ENCODE data around the gene SLC39A8. TPM values are rescaled to one million over a fixed set of nuclear protein-coding genes. Genes with fewer than 3 reads are reported as not detected.

SLC39A8 gene
- total RNA-seq, 1 donor from 2014 or later: 80.4 TPM

DNA sequence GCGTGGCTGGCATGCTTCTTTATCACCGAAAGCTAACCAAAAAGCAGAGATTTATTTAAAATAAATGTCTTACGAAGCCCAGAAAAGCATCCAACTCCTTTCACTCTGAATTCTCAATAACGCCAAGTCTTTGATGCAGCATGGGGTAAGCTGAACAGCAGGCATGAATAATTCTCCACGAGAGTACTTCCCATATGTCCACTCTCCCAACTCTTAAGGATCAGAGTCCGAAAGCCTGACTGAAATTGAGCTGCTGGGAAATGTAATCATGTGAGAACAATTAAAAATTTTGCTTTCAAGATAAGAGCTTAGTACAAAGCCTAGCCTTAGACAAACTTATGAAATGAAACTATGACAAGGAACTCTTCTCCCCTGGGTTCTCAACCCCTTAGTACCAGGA, 7.5 kb upstream of the SLC39A8 start:
- no peak overlapping the region for H3K4me3 Mint-ChIP-seq

GRCh38 chr4:102350634-102351033, 5.4 kb upstream of the SLC39A8 start:
- Mint-ChIP-seq H3K36me3 (ENCODE audit: low read depth) (no peaks in the 10 kb centered on the region), H3K27ac (no peak overlapping the region), H3K4me3 (no peak overlapping the region), H3K27me3 (peaks cover 19% of the 10 kb centered on the region), H3K9me3 (no peaks in the 10 kb centered on the region), H3K4me1 (peaks cover 11% of the 10 kb centered on the region)
- no peak for DNase-seq
- intact Hi-C loops (cut with micrococcal nuclease): no loop called here

More for the DNA sequence above, 7.5 kb upstream of the SLC39A8 start:
- H3K36me3 Mint-ChIP-seq (ENCODE audit: low read depth): no peaks in the 10 kb centered on the region
- no peaks in the 10 kb centered on the region for H3K9me3 Mint-ChIP-seq
- DNase-seq: peak; percentile 19
- intact Hi-C loops (cut with micrococcal nuclease): no loop called here
- H3K27ac Mint-ChIP-seq: no peak overlapping the region
- H3K27me3 Mint-ChIP-seq: peaks cover 25% of the 10 kb centered on the region
- peaks cover 2% of the 10 kb centered on the region for H3K4me1 Mint-ChIP-seq

DNA sequence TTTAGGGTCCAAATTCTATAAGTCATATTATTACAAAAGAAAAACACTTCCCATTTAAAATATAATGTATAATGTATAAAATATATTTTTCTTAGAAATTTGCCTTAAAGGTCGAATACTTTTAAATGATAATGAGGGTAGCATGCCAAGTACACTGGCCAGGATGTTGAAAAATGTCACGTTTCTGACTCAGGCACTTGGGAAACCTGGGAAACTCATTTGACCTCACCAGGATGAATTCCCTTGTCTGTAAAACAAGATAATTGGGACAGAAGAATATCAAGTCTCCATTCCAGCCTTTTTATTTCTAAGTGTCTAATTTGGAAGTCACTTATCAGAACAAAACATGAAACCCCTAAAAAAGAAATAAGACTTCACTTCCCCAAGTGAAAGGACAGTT, 3.4 kb upstream of the SLC39A8 start:
- peak; percentile 19 for DNase-seq
- Mint-ChIP-seq H3K9me3 (no peaks in the 10 kb centered on the region), H3K4me3 (no peak overlapping the region), H3K27ac (no peak overlapping the region), H3K36me3 (ENCODE audit: low read depth) (no peaks in the 10 kb centered on the region), H3K4me1 (peaks cover 16% of the 10 kb centered on the region), H3K27me3 (peaks cover 13% of the 10 kb centered on the region)
- intact Hi-C loops (cut with micrococcal nuclease): loop anchor here (5.0 to 10.0 kb wide), 5 partner anchors 264 to 1324 kb away; partner anchors contain the start of gene BDH2

GRCh38 chr4:102345795-102346100, 466 bp upstream of the SLC39A8 start:
- H3K4me3 Mint-ChIP-seq: peak overlapping the region; percentile 88
- peaks cover 36% of the 10 kb centered on the region for H3K4me1 Mint-ChIP-seq
- H3K27me3 Mint-ChIP-seq: peaks cover 9% of the 10 kb centered on the region
- peak overlapping the region; percentile 99 for H3K27ac Mint-ChIP-seq
- intact Hi-C loops (cut with micrococcal nuclease): loop anchor here (1.0 to 10.0 kb wide), 19 partner anchors 21 to 1321 kb away; partner anchors contain the start of genes BDH2, CENPE, MANBA and NFKB1
- no peak for DNase-seq
- peaks cover 12% of the 10 kb centered on the region for H3K36me3 Mint-ChIP-seq (ENCODE audit: low read depth)
- H3K9me3 Mint-ChIP-seq: no peaks in the 10 kb centered on the region

DNA sequence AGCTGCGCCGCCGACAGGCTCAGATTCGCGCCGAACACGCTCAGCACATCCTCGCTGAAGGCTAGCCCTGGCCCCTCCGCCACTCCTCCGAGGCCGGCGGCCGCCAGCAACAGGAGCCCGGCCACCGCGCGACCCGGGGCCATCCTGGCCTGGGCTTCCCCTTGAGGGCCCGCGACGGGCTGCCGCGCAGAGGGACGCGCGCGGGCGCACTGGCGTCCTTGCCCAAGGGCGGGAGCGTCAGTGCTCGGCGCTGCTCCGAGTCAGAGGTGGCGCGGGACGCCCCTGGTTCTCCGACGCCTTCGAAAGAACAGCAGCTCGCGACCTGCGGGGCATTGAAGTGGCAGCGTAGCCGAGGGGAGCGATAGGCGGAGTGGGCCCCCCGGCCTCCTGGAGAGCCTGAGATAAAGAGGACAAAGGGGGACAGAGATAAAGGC, 745 bp downstream of the SLC39A8 start:
- H3K4me1 Mint-ChIP-seq: peaks cover 44% of the 10 kb centered on the region

GRCh38 chr4:102343964-102344519, 1.2 kb downstream of the SLC39A8 start:
- H3K9me3 Mint-ChIP-seq: no peaks in the 10 kb centered on the region
- H3K27me3 Mint-ChIP-seq: peaks cover 2% of the 10 kb centered on the region
- H3K27ac Mint-ChIP-seq: peak overlapping the region; percentile 99
- H3K4me1 Mint-ChIP-seq: peaks cover 48% of the 10 kb centered on the region
- peak overlapping the region; percentile 88 for H3K4me3 Mint-ChIP-seq
- H3K36me3 Mint-ChIP-seq (ENCODE audit: low read depth): peaks cover 23% of the 10 kb centered on the region
- no peak for DNase-seq
- intact Hi-C loops (cut with micrococcal nuclease): loop anchor here (2.0 to 10.0 kb wide), 9 partner anchors 19 to 1319 kb away; partner anchors contain the start of genes MANBA, SLC9B1 and SLC9B2

More for the DNA sequence above, 745 bp downstream of the SLC39A8 start:
- intact Hi-C loops (cut with micrococcal nuclease): loop anchor here (2.0 to 10.0 kb wide), 9 partner anchors 20 to 1320 kb away; partner anchors contain the start of genes MANBA, SLC9B1 and SLC9B2
- Mint-ChIP-seq H3K27ac (peak overlapping the region; percentile 99), H3K27me3 (peaks cover 6% of the 10 kb centered on the region), H3K4me3 (peak overlapping the region; percentile 88), H3K36me3 (ENCODE audit: low read depth) (peaks cover 20% of the 10 kb centered on the region), H3K9me3 (no peaks in the 10 kb centered on the region)
- DNase-seq: peak; percentile 92

- peak; percentile 54 for DNase-seq
- H3K27ac Mint-ChIP-seq: peak overlapping the region; percentile 15
- peaks cover 54% of the 10 kb centered on the region for H3K4me1 Mint-ChIP-seq
- no peaks in the 10 kb centered on the region for H3K9me3 Mint-ChIP-seq
- H3K36me3 Mint-ChIP-seq (ENCODE audit: low read depth): peaks cover 30% of the 10 kb centered on the region
- intact Hi-C loops (cut with micrococcal nuclease): loop anchor here (5.0 to 10.0 kb wide), 2 partner anchors 35 to 1318 kb away; no protein-coding TSS in a partner anchor
- H3K4me3 Mint-ChIP-seq: peak overlapping the region; percentile 88
- no peaks in the 10 kb centered on the region for H3K27me3 Mint-ChIP-seq
Measured at GRCh38 chr4:102342404-102343074, 2.7 kb downstream of the SLC39A8 start.

GRCh38 chr4:102341201-102341600, 4.1 kb downstream of the SLC39A8 start:
- intact Hi-C loops (cut with micrococcal nuclease): loop anchor here (5.0 to 10.0 kb wide), 2 partner anchors 34 to 1316 kb away; no protein-coding TSS in a partner anchor
- peaks cover 33% of the 10 kb centered on the region for H3K36me3 Mint-ChIP-seq (ENCODE audit: low read depth)
- H3K9me3 Mint-ChIP-seq: no peaks in the 10 kb centered on the region
- no peaks in the 10 kb centered on the region for H3K27me3 Mint-ChIP-seq
- no peak for DNase-seq
- H3K27ac Mint-ChIP-seq: no peak overlapping the region
- H3K4me3 Mint-ChIP-seq: peak overlapping the region; percentile 88
- peaks cover 55% of the 10 kb centered on the region for H3K4me1 Mint-ChIP-seq

DNA sequence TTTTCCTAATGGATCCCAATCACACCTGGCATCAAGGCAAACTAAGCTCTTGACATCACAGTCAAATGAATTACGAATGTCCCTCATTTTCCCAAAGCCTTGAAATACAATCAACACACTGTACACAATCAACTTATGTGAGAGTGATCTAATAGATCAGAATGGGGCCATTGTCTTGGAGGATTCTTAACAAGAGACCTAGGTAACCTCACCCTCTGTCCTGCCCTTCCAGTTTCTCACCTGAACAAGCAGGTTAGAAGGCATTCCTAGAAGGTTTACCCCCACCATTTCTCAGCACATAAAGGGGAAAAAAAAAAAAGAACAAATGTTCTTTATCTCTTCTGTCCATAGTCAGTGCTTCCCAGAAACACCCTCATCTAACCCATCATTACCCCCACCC, 6.3 kb downstream of the SLC39A8 start:
- Mint-ChIP-seq H3K4me1 (peaks cover 59% of the 10 kb centered on the region), H3K27me3 (no peaks in the 10 kb centered on the region), H3K4me3 (no peak overlapping the region), H3K27ac (no peak overlapping the region), H3K9me3 (no peaks in the 10 kb centered on the region), H3K36me3 (ENCODE audit: low read depth) (peaks cover 38% of the 10 kb centered on the region)
- no peak for DNase-seq
- intact Hi-C loops (cut with micrococcal nuclease): no loop called here

GRCh38 chr4:102338405-102338804, 6.9 kb downstream of the SLC39A8 start:
- no peak for DNase-seq
- H3K4me3 Mint-ChIP-seq: no peak overlapping the region
- H3K36me3 Mint-ChIP-seq (ENCODE audit: low read depth): peaks cover 42% of the 10 kb centered on the region
- intact Hi-C loops (cut with micrococcal nuclease): no loop called here
- H3K4me1 Mint-ChIP-seq: peaks cover 65% of the 10 kb centered on the region
- H3K27ac Mint-ChIP-seq: no peak overlapping the region
- H3K9me3 Mint-ChIP-seq: no peaks in the 10 kb centered on the region
- no peaks in the 10 kb centered on the region for H3K27me3 Mint-ChIP-seq

GRCh38 chr4:102335616-102336015, 9.7 kb downstream of the SLC39A8 start:
- H3K27me3 Mint-ChIP-seq: no peaks in the 10 kb centered on the region
- intact Hi-C loops (cut with micrococcal nuclease): no loop called here
- H3K9me3 Mint-ChIP-seq: no peaks in the 10 kb centered on the region
- no peak overlapping the region for H3K27ac Mint-ChIP-seq
- no peak overlapping the region for H3K4me3 Mint-ChIP-seq
- H3K36me3 Mint-ChIP-seq (ENCODE audit: low read depth): peaks cover 43% of the 10 kb centered on the region
- H3K4me1 Mint-ChIP-seq: peaks cover 60% of the 10 kb centered on the region
- DNase-seq: peak; percentile 43

DNA sequence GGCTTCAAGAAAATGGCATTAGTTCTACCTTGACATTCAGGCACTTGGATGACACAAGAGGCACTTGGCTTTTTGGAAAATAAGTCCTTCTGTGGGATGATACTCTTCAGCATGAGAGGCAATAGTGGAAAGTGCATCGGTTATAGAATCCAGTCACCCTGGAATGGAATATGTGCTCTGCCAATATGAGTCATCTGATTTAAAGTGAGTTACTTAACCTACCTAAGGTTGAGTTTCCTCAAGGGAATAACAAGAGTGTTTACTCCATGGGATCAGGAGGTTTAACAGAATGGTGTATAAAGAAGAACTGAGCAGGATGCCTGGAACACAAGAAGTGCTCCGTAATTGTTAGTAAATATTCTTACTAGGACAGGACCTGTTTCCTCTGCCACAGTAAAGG, 10.7 kb downstream of the SLC39A8 start:
- H3K36me3 Mint-ChIP-seq (ENCODE audit: low read depth): peaks cover 41% of the 10 kb centered on the region
- intact Hi-C loops (cut with micrococcal nuclease): no loop called here
- no peaks in the 10 kb centered on the region for H3K9me3 Mint-ChIP-seq
- H3K27ac Mint-ChIP-seq: no peak overlapping the region
- H3K27me3 Mint-ChIP-seq: no peaks in the 10 kb centered on the region
- peaks cover 62% of the 10 kb centered on the region for H3K4me1 Mint-ChIP-seq
- peak; percentile 39 for DNase-seq
- H3K4me3 Mint-ChIP-seq: no peak overlapping the region

DNA sequence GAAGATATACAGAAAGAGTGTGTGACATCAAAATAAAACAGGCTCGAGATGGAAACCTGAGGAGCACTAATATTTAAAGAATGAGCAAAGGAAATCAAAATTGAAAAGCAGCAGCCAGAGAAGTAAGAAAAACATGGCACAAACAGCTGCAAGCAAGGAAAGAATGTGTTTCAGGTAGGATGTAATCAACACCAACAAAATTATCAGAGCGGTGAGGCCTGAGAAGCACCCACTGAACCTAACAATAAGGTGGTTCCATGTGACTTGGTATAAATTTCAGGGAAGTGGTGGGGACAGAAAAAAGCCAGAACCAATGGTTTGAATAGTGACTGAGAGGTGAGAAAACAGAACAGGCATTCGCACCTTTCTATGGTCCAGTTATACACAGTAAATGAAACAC, 11.5 kb downstream of the SLC39A8 start:
- DNase-seq: no peak
- no peak overlapping the region for H3K4me3 Mint-ChIP-seq
- H3K9me3 Mint-ChIP-seq: no peaks in the 10 kb centered on the region
- peaks cover 35% of the 10 kb centered on the region for H3K36me3 Mint-ChIP-seq (ENCODE audit: low read depth)
- H3K27ac Mint-ChIP-seq: no peak overlapping the region
- no peaks in the 10 kb centered on the region for H3K27me3 Mint-ChIP-seq
- peaks cover 56% of the 10 kb centered on the region for H3K4me1 Mint-ChIP-seq
- intact Hi-C loops (cut with micrococcal nuclease): no loop called here

DNA sequence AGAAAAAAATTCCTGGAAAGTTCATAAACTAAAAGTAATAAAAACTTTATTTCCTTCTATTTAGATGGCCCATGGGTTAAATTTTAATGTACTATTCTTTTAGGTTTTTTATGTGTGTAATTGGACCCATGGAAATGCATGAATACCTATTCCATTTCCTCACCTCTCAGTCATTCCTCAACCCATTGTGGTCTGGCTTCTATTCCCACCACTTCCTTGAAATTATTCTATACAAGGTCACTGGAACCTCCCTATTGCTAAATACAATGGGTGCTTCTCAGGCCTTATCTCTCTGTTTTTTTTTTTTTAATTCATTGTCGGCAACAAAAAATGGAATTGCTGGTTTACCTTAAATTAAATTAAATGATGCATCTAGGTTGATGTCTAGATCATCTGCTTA, 17.2 kb downstream of the SLC39A8 start:
- no peak overlapping the region for H3K27ac Mint-ChIP-seq
- intact Hi-C loops (cut with micrococcal nuclease): no loop called here
- DNase-seq: no peak
- no peaks in the 10 kb centered on the region for H3K27me3 Mint-ChIP-seq
- no peak overlapping the region for H3K4me3 Mint-ChIP-seq
- H3K4me1 Mint-ChIP-seq: peaks cover 42% of the 10 kb centered on the region
- H3K36me3 Mint-ChIP-seq (ENCODE audit: low read depth): peaks cover 27% of the 10 kb centered on the region
- no peaks in the 10 kb centered on the region for H3K9me3 Mint-ChIP-seq

All from activated CD4-positive, alpha-beta T cell treated with anti-CD3 and anti-CD28 coated beads, Interleukin-2, amount 10 ng/mL, durations not matched to agents 24 days and 14 days (primary cell).